GM12878 (cell line): ENCODE results near the gene ZNF366. TPM values are rescaled to one million over a fixed set of nuclear protein-coding genes. Genes with fewer than 3 reads are reported as not detected.

Experiments used
- ATAC-seq: fragments of 200-7000 bp; cut with Tn5 transposase; 3 replicates; pipeline ENCODE4 v1.9.1; 2020; ENCODE audit warnings: mild to moderate bottlenecking, moderate library complexity
- BruUV-seq: library from RNA; stranded (reverse); fragments of 400-500 nt; replicated peaks from 2 replicates; lab custom pipeline; 2021; lab: Mats Ljungman, UMichigan
- CTCF ChIA-PET: fragments of 300-600 bp; sonication (Branson Sonifier 250); formaldehyde crosslinking; extraction: SDS; loops from one replicate; lab custom pipeline; 2021; ENCODE audit warnings: inconsistent platforms; lab: Yijun Ruan, JAX
- POLR2A ChIA-PET: fragments of 350-600 bp; formaldehyde crosslinking; extraction: SDS; loops from one replicate; lab custom pipeline; 2021; ENCODE audit warnings: inconsistent platforms; lab: Charles Lee
- RAD21 ChIA-PET: fragments of 300-600 bp; sonication (Branson Sonifier 250); formaldehyde crosslinking; loops from one replicate; lab custom pipeline; 2023; ENCODE audit warnings: antibody characterized with exemption; ENCODE audit not compliant: unreplicated experiment; lab: Charles Lee
- SMC1A ChIA-PET: fragments of 300-600 bp; sonication (Branson Sonifier 250); formaldehyde crosslinking; loops from one replicate; lab custom pipeline; 2023; ENCODE audit not compliant: unreplicated experiment, uncharacterized antibody; lab: Charles Lee
- DNase-seq: peaks from one replicate; pipeline ENCODE4 v3.0.0-alpha.2; 2011; ENCODE audit warnings: low read depth, low spot score
- FAIRE-seq: peaks from 3 replicates; lab custom pipeline; 2011; peaks lifted over from hg19 to GRCh38; lab: Jason Lieb, UNC
- H2AFZ ChIP-seq: 2 replicates; pipeline ENCODE4 v1.6.0; 2011; ENCODE audit warnings: low read depth, low read length, control low read depth; ENCODE audit not compliant: control insufficient read depth
- H3K27ac ChIP-seq: 2 replicates; pipeline ENCODE4 v1.5.1; 2011; ENCODE audit warnings: control low read depth; ENCODE audit not compliant: control insufficient read depth, insufficient read depth
- H3K27me3 ChIP-seq, 2 experiments: replicated peaks in 1 of 2; 2 replicates each; pipeline versions ENCODE4 v1.6.0 to v1.6.1; 2011; ENCODE audit warnings: low read length in 1 of 2; ENCODE audit not compliant: control insufficient read depth in 2 of 2, insufficient read depth in 2 of 2
- H3K36me3 ChIP-seq, 2 experiments: 2 replicates each; pipeline ENCODE4 v1.5.1; 2011; ENCODE audit warnings: low read length in 1 of 2; ENCODE audit not compliant: control insufficient read depth in 2 of 2, insufficient read depth in 2 of 2
- H3K4me1 ChIP-seq: 2 replicates; pipeline ENCODE4 v1.6.1; 2011; ENCODE audit warnings: mild to moderate bottlenecking, low read length, moderate library complexity, mixed read lengths; ENCODE audit not compliant: control insufficient read depth, insufficient read depth
- H3K4me2 ChIP-seq: 2 replicates; pipeline ENCODE4 v1.6.0; 2011; ENCODE audit warnings: control low read depth; ENCODE audit not compliant: control insufficient read depth, insufficient read depth
- H3K4me3 ChIP-seq: fragments of 200-600 bp; sonication (generic); 2 replicates; pipeline ENCODE4 v1.5.1; 2016
- H3K79me2 ChIP-seq: 2 replicates; pipeline ENCODE4 v1.6.0; 2011; ENCODE audit warnings: low read length; ENCODE audit not compliant: control insufficient read depth, insufficient read depth
- H3K9ac ChIP-seq: 2 replicates; pipeline ENCODE4 v1.8.0; 2011; ENCODE audit warnings: low read length, control low read depth, mixed read lengths; ENCODE audit not compliant: control insufficient read depth, insufficient read depth
- H3K9me3 ChIP-seq: replicated peaks from 3 replicates; pipeline ENCODE4 v1.5.1; 2011; ENCODE audit warnings: mild to moderate bottlenecking, low read length; ENCODE audit not compliant: control insufficient read depth, insufficient read depth
- H4K20me1 ChIP-seq: 2 replicates; pipeline ENCODE4 v1.6.0; 2011; ENCODE audit not compliant: control insufficient read depth, insufficient read depth
- SPI1 ChIP-seq: IDR thresholded peaks from 2 replicates; pipeline ENCODE4 v1.6.1; 2011; ENCODE audit warnings: low read depth, mild to moderate bottlenecking, low read length, moderate library complexity, borderline replicate concordance; ENCODE audit not compliant: insufficient read depth
- SUPT20H ChIP-seq: IDR thresholded peaks from 2 replicates; pipeline ENCODE4 v1.6.1; 2011; ENCODE audit warnings: low read depth, mild to moderate bottlenecking, low read length, moderate library complexity, borderline replicate concordance; ENCODE audit not compliant: control insufficient read depth
- ZNF274 ChIP-seq: IDR thresholded peaks from one replicate; pipeline ENCODE4 v1.8.0; 2011; ENCODE audit not compliant: insufficient read length, insufficient read depth
- WGBS: methylation state at CpG from one replicate; pipeline ENCODE4 v1.1.6; 2016; ENCODE audit warnings: low lambda C conversion rate; ENCODE audit not compliant: insufficient replicate concordance, insufficient coverage; ENCODE audit errors: missing lambda C conversion rate; 5-methylcytosine and 5-hydroxymethylcytosine counted together
- in situ Hi-C: fragments of 300-500 bp; cut with MboI; formaldehyde crosslinking; loops from 9 replicates; pipeline ENCODE4 v1.14.3; 2018; ENCODE audit warnings: mixed read lengths
- intact Hi-C: fragments of 100-400 bp; cut with micrococcal nuclease; formaldehyde crosslinking; loops from one replicate; pipeline ENCODE4 v1.14.2; 2022; ENCODE audit not compliant: unreplicated experiment
- polyA plus RNA-seq, 11 experiments: library from polyadenylated mRNA; depleted of rRNA in 4 of 11; unstranded in 6 of 11; stranded (reverse) in 5 of 11; fragments of >200 nt; fragmentation: Nextera tagmentation in 4 of 11; fragmentation: Illumina TruSeq in 1 of 11; extraction: Ambion mirVana in 4 of 11; extraction: Trizol in 1 of 11; gene quantifications; 1 replicate in 1 of 11; 2 replicates in 10 of 11; pipeline versions ENCODE4 v1.2.1 to v1.2.3, GENCODE V29; 2011 to 2016; ENCODE audit warnings: inconsistent platforms in 2 of 11, missing spikeins in 2 of 11, low read depth in 1 of 11
- total RNA-seq, 4 experiments: library from RNA; depleted of rRNA in 3 of 4; stranded (reverse); fragments of >200 nt in 3 of 4; fragmentation: Illumina TruSeq in 1 of 4; extraction: Trizol in 1 of 4; gene quantifications; 2 replicates each; pipeline versions ENCODE4 v1.2.1 to v1.2.3, GENCODE V29; 2013 to 2021
- TF ChIP-seq, protein P1 (sequence below): IDR thresholded peaks from 2 replicates; pipeline ENCODE4 v1.6.1; 2011; ENCODE audit warnings: borderline replicate concordance, low read depth, mild to moderate bottlenecking, moderate library complexity, low read length; ENCODE audit not compliant: insufficient read depth, poor library complexity, severe bottlenecking

The ZNF366 gene
- total and polyA plus RNA-seq, 10 of the 15 experiments (the other 5 are each of a cell fraction or from before 2014, with no cell fraction given): 0.01 to 0.18 (median 0.04) TPM; not detected in 6

DNA sequence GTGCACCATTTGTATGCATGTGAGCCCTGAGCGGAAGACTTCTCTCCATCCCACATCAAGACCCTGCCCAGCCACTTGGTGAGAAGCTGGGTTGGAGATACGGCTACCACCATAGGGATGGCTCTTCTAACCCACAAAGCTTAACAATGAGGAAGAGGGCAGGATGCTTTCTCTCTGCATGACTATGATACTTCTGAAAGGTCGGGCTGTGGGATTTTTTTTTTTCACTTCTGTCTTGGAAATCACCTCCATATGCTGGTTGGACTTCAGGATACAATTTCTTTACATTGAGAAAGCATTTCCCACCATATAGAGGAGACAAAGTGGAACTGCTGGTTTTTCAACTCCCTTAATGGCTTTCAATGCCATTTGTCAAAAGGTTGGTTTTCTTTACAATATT is 30.5 kb downstream of the ZNF366 start (continued):
- TF ChIP-seq, protein P1, sequence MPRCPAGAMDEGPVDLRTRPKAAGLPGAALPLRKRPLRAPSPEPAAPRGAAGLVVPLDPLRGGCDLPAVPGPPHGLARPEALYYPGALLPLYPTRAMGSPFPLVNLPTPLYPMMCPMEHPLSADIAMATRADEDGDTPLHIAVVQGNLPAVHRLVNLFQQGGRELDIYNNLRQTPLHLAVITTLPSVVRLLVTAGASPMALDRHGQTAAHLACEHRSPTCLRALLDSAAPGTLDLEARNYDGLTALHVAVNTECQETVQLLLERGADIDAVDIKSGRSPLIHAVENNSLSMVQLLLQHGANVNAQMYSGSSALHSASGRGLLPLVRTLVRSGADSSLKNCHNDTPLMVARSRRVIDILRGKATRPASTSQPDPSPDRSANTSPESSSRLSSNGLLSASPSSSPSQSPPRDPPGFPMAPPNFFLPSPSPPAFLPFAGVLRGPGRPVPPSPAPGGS: no peak
- no peak for TF ChIP-seq SUPT20H

DNA sequence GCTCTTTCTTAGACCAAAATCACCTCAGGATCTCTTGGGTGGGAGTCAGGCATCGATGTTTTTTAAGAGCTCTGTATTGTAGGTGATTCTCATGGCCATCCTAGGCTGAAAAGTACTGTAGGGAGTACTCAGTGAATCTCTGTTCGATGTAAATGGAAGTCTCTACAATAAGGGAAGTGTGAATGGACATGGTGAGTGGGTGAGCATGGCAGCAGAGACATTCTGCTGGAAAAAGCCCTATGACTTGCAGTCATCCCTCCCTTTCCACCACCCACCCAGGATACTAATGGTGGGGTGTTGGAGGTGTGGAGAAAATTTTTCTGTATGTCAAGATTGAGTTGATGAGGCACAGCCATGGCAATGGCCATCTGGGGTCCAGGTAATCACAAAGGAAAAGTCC is 30.9 kb downstream of the ZNF366 start:
- Histone ChIP-seq H3K4me1 (peaks cover 55% of the 10 kb centered on the region), H4K20me1 (no peaks in the 10 kb centered on the region), H3K4me2 (no peak overlapping the region; the same call in 1 of the 2 replicates), H3K4me3 (no peak overlapping the region), H3K27ac (peak overlapping the region; percentile 35), H2AFZ (no peak overlapping the region), H3K27me3 (no peaks in the 10 kb centered on the region), H3K9me3 (no peaks in the 10 kb centered on the region; the same call in 2 of the 3 replicates)
- in situ Hi-C loops: no loop called here
- no peak for ATAC-seq
- 54% methylated on average over 2 of the region's 2 CpGs for WGBS
- RAD21 ChIA-PET: interaction anchor here (0.7 to 2.2 kb wide), 6 partner anchors 10 to 110 kb away, joined by 3 to 38 read pairs (median 4); no protein-coding TSS in a partner anchor
- SMC1A ChIA-PET: interaction anchor here (1.3 to 7.1 kb wide), 7 partner anchors 10 to 81 kb away, joined by 3 to 76 read pairs (median 9); partner anchors contain the start of gene ZNF366
- POLR2A ChIA-PET: interaction anchor here (1.9 to 4.2 kb wide), 2 partner anchors 8 to 10 kb away, joined by 5 to 22 read pairs; no protein-coding TSS in a partner anchor
- BruUV-seq: no TSS peak
- TF ChIP-seq ZNF274 (no peak), SPI1 (peak; percentile 44; the same call in 1 of the 2 replicates)
- TF ChIP-seq, all 136 proteins: peak for 1
- CTCF ChIA-PET: interaction anchor here (0.6 to 2.3 kb wide), 5 partner anchors 16 to 80 kb away, joined by 3 to 11 read pairs (median 3); no protein-coding TSS in a partner anchor
- Histone ChIP-seq H3K36me3 (no peaks in the 10 kb centered on the region), H3K79me2 (no peaks in the 10 kb centered on the region), H3K9ac (no peak overlapping the region)
- intact Hi-C loops: no loop called here
- FAIRE-seq (no peak), DNase-seq (no peak)
